ENCODE measurements around the gene CEP57L1. TPM values are rescaled to one million over a fixed set of nuclear protein-coding genes. Genes with fewer than 3 reads are reported as not detected.

Gene CEP57L1
- total RNA-seq, 3 donors from 2014 or later, result 12.0 to 15.9 (median 14.1) TPM

- ATAC-seq (no peak), DNase-seq (no peak)
- Histone ChIP-seq H3K4me1 (ENCODE audit: low read depth) (no peaks in the 10 kb centered on the region), H3K36me3 (ENCODE audit: low read depth) (no peaks in the 10 kb centered on the region), H3K9me3 (no peaks in the 10 kb centered on the region), H3K4me3 (no peak overlapping the region)
- intact Hi-C loops (cut with DNase I, micrococcal nuclease), result no loop called here
- no peak for TF ChIP-seq CTCF (IDR thresholded peaks at IDR 0.05)
These were observed 76.9 kb downstream of the CEP57L1 start for GRCh38 chr6:109172101-109172746.

GRCh38 chr6:109174916-109175315 is 79.6 kb downstream of the CEP57L1 start:
- no peaks in the 10 kb centered on the region for H3K4me1 ChIP-seq (ENCODE audit: low read depth)
- no peaks in the 10 kb centered on the region for H3K36me3 ChIP-seq (ENCODE audit: low read depth)
- H3K4me3 ChIP-seq, result no peak overlapping the region
- intact Hi-C loops (cut with DNase I, micrococcal nuclease), result no loop called here
- TF ChIP-seq CTCF (IDR thresholded peaks at IDR 0.05), result no peak
- no peak for DNase-seq
- no peak for ATAC-seq
- no peaks in the 10 kb centered on the region for H3K9me3 ChIP-seq

GRCh38 chr6:109178921-109179320 is 83.6 kb downstream of the CEP57L1 start:
- intact Hi-C loops (cut with DNase I, micrococcal nuclease), result no loop called here
- no peaks in the 10 kb centered on the region for H3K36me3 ChIP-seq (ENCODE audit: low read depth)

GRCh38 chr6:109179507-109179906 is 84.2 kb downstream of the CEP57L1 start:
- TF ChIP-seq CTCF (IDR thresholded peaks at IDR 0.05), result no peak
- intact Hi-C loops (cut with DNase I, micrococcal nuclease), result no loop called here
- ATAC-seq, result no peak
- Histone ChIP-seq H3K4me3 (no peak overlapping the region), H3K36me3 (ENCODE audit: low read depth) (no peaks in the 10 kb centered on the region), H3K4me1 (ENCODE audit: low read depth) (no peaks in the 10 kb centered on the region), H3K9me3 (no peaks in the 10 kb centered on the region)
- no peak for DNase-seq

More at GRCh38 chr6:109178921-109179320, 83.6 kb downstream of the CEP57L1 start:
- H3K4me1 ChIP-seq (ENCODE audit: low read depth), result no peaks in the 10 kb centered on the region
- ATAC-seq, result no peak
- H3K4me3 ChIP-seq, result no peak overlapping the region
- no peak for DNase-seq
- H3K9me3 ChIP-seq, result no peaks in the 10 kb centered on the region
- TF ChIP-seq CTCF (IDR thresholded peaks at IDR 0.05), result no peak

GRCh38 chr6:109182578-109182977 is 87.3 kb downstream of the CEP57L1 start:
- DNase-seq (no peak), ATAC-seq (peak; percentile 59)
- H3K4me3 ChIP-seq, result no peak overlapping the region
- no peaks in the 10 kb centered on the region for H3K9me3 ChIP-seq
- intact Hi-C loops (cut with DNase I, micrococcal nuclease), result loop anchor here in 1 of 2 donors (10.0 kb wide), 1 partner anchor 202 kb away; the partner anchor contains the start of gene CD164
- no peaks in the 10 kb centered on the region for H3K36me3 ChIP-seq (ENCODE audit: low read depth)
- TF ChIP-seq CTCF (IDR thresholded peaks at IDR 0.05), result no peak
- no peaks in the 10 kb centered on the region for H3K4me1 ChIP-seq (ENCODE audit: low read depth)
